ENCODE data around the gene STK4. TPM values are rescaled to one million over a fixed set of nuclear protein-coding genes. Genes with fewer than 3 reads are reported as not detected.

The STK4 gene
- total and polyA plus RNA-seq, 2 of the 8 experiments (the other 6 are each of a cell fraction or from before 2014, with no cell fraction given), result 12.0 to 34.3 TPM

GRCh38 chr20:44921447-44921846 lies 44.9 kb upstream of the STK4 start:
- Histone ChIP-seq H3K79me1 (ENCODE audit: low read depth, low read length) (no peaks in the 10 kb centered on the region), H3K4ac (replicated peaks; ENCODE audit: insufficient read length, low read depth, low read length) (no peak overlapping the region), H3K56ac (replicated peaks; ENCODE audit: insufficient read length, low read depth, low read length) (no peak overlapping the region), H4K91ac (replicated peaks; ENCODE audit: insufficient read length, low read length) (no peak overlapping the region), H3K23ac (ENCODE audit: insufficient read length) (no peak overlapping the region), H3K18ac (ENCODE audit: extremely low read depth, low read length) (no peak overlapping the region), H3K23me2 (ENCODE audit: low read depth, low read length) (no peaks in the 10 kb centered on the region), H3K79me2 (ENCODE audit: control insufficient read depth in 1 of 2, insufficient read depth in 2 of 2, low read length in 2 of 2) (no peaks in the 10 kb centered on the region), H2BK12ac (ENCODE audit: low read depth, low read length) (no peak overlapping the region), H3K4me2 (ENCODE audit: insufficient read depth in 1 of 2, low read depth in 2 of 2, low read length in 2 of 2) (no peak overlapping the region), H4K8ac (ENCODE audit: extremely low read depth, insufficient read depth, low read length) (no peak overlapping the region), H3K4me3 (ENCODE audit: extremely low read depth in 1 of 4, insufficient read depth in 2 of 4, low read depth in 3 of 4, low read length in 4 of 4) (no peak overlapping the region), H2AFZ (ENCODE audit: low read length) (no peak overlapping the region), H3K9ac (replicated peaks in 1 of 4; ENCODE audit: extremely low read depth in 1 of 4, low read depth in 3 of 4, low read length in 3 of 4) (no peak overlapping the region), H3K14ac (ENCODE audit: insufficient read length) (no peak overlapping the region), H2BK120ac (replicated peaks; ENCODE audit: low read depth, low read length) (no peak overlapping the region), H2BK5ac (ENCODE audit: low read depth, low read length) (no peak overlapping the region), H4K5ac (ENCODE audit: insufficient read length, low read depth, low read length) (no peak overlapping the region), H3K36me3 (ENCODE audit: control insufficient read depth in 2 of 4, insufficient read depth in 4 of 4, low read length in 3 of 4) (peaks cover 6 to 73% (median 34%) of the 10 kb centered on the region in 4 experiments), H4K20me1 (replicated peaks in 1 of 2; ENCODE audit: control insufficient read depth in 1 of 2, insufficient read depth in 2 of 2, low read length in 2 of 2) (peaks cover 0 to 3% of the 10 kb centered on the region in 2 experiments), H3K27me3 (replicated peaks in 1 of 4; ENCODE audit: control insufficient read depth in 3 of 4, extremely low read depth in 1 of 4, insufficient read depth in 3 of 4, low read length in 3 of 4) (no peaks in the 10 kb centered on the region), H2BK15ac (ENCODE audit: low read length) (no peak overlapping the region), H2AK5ac (ENCODE audit: low read depth, low read length) (no peak overlapping the region), H3K9me3 (ENCODE audit: insufficient read depth in 2 of 2, low read depth in 1 of 2, low read length in 1 of 2) (no peaks in the 10 kb centered on the region), H3K4me1 (replicated peaks in 1 of 4; ENCODE audit: control insufficient read depth in 3 of 4, insufficient read depth in 4 of 4, low read length in 3 of 4) (no peaks in the 10 kb centered on the region; a peak in 1 of 7 replicates), H2BK20ac (ENCODE audit: low read length) (no peak overlapping the region), H3K27ac (ENCODE audit: low read depth, low read length) (no peak overlapping the region)
- no peak for DNase-seq (ENCODE audit: low read depth in 1 of 2, low spot score in 2 of 2)
- no peak for FAIRE-seq
- WGBS, 2 experiments (ENCODE audit: extremely low coverage in 1 of 2, insufficient coverage in 1 of 2, insufficient read length in 1 of 2, insufficient replicate concordance in 2 of 2, low coverage in 1 of 2, low lambda C conversion rate in 2 of 2, missing lambda C conversion rate in 1 of 2), result 87% methylated on average over 12 of the region's 14 CpGs; no CpG with 5 or more reads in 1 of the 2 experiments
- ChIA-PET POLR2A (ENCODE audit: partially characterized antibody) (interaction anchor here (0.8 to 1.8 kb wide), 4 partner anchors 11 to 39 kb away, joined by 3 to 7 read pairs (median 4); partner anchors contain the start of genes PABPC1L and TOMM34), CTCF (ENCODE audit: partially characterized antibody) (interaction anchor here (1.4 kb wide), 1 partner anchor 16 kb away, joined by 6 read pairs; no protein-coding TSS in a partner anchor)

Data from H1 (cell line).